Measurements from ENCODE around the gene SGSM1.

GRCh38 chr22:24947383-24947782 lies 141.4 kb downstream of the SGSM1 start:
- TF ChIP-seq MTA3 (IDR thresholded peaks at IDR 0.05; ENCODE audit: borderline replicate concordance, low read length) (no peak), CTCF (IDR thresholded peaks at IDR 0.05 in 2 of 3, conservative IDR thresholded peaks at IDR 0.05 in 1 of 3; ENCODE audit: control insufficient read depth in 2 of 3, extremely low read depth in 1 of 3, insufficient read depth in 1 of 3, low read depth in 3 of 3, low read length in 3 of 3) (no peak), MYC (IDR thresholded peaks at IDR 0.05; ENCODE audit: insufficient read depth, insufficient read length, insufficient replicate concordance, low read length, severe bottlenecking) (no peak), SREBF1 (IDR thresholded peaks at IDR 0.05; ENCODE audit: low read length) (no peak), CBFB (IDR thresholded peaks at IDR 0.05; ENCODE audit: low read depth) (no peak), JUND (IDR thresholded peaks at IDR 0.05; ENCODE audit: low read depth, low read length) (no peak), ATF7 (IDR thresholded peaks at IDR 0.05; ENCODE audit: low read depth) (no peak)

Measured in GM12878 (cell line).